ENCODE results near the gene HAUS3.

DNA sequence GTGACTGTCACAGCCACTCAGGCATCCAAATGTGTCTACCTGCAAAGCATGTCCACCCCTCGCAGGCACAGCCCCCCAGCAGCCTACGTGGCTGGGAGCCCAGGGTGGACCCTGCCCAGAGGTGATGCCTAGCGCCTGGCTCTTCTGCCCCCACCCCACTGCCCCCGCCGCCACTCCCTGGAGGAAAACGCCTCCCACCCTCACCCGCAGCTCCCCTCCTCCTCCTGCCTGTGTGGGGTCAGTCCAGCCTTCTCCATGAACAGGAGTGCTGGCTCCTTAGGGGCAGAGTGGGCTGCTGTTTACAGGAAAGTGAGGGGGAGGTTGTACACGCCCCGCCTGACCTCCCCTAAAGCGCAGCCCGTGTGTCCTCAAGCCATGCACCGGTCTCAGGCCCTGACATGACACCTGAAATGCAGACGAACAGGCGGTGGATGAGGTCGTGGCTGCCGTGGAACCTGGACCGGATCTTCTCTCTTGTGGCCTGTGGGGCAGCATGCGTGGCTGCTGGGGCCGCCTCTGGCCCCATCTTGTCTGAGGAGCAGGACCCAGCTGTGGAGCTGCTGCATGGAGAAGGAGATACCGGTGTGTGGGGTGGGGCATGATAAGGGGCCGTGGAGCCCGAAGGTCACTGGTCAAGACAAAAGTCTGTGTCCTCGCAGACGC, 31.9 kb upstream of the HAUS3 start:
- TF ChIP-seq, protein P1, sequence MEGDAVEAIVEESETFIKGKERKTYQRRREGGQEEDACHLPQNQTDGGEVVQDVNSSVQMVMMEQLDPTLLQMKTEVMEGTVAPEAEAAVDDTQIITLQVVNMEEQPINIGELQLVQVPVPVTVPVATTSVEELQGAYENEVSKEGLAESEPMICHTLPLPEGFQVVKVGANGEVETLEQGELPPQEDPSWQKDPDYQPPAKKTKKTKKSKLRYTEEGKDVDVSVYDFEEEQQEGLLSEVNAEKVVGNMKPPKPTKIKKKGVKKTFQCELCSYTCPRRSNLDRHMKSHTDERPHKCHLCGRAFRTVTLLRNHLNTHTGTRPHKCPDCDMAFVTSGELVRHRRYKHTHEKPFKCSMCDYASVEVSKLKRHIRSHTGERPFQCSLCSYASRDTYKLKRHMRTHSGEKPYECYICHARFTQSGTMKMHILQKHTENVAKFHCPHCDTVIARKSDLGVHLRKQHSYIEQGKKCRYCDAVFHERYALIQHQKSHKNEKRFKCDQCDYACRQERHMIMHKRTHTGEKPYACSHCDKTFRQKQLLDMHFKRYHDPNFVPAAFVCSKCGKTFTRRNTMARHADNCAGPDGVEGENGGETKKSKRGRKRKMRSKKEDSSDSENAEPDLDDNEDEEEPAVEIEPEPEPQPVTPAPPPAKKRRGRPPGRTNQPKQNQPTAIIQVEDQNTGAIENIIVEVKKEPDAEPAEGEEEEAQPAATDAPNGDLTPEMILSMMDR (IDR thresholded peaks at IDR 0.05) = no peak
- TF ChIP-seq POLR2A (IDR thresholded peaks at IDR 0.05) = no peak

Data from right lobe of liver (tissue), 4 donors.